ENCODE measurements around the gene GCHFR. TPM values are rescaled to one million over a fixed set of nuclear protein-coding genes. Genes with fewer than 3 reads are reported as not detected.

Gene GCHFR
- total RNA-seq = 1.6 TPM
- long read RNA-seq, partial matches to known transcripts = 0 of 2 reads
- long read RNA-seq, other reads (novel, unspliced or antisense) = 0 of 2 reads

DNA sequence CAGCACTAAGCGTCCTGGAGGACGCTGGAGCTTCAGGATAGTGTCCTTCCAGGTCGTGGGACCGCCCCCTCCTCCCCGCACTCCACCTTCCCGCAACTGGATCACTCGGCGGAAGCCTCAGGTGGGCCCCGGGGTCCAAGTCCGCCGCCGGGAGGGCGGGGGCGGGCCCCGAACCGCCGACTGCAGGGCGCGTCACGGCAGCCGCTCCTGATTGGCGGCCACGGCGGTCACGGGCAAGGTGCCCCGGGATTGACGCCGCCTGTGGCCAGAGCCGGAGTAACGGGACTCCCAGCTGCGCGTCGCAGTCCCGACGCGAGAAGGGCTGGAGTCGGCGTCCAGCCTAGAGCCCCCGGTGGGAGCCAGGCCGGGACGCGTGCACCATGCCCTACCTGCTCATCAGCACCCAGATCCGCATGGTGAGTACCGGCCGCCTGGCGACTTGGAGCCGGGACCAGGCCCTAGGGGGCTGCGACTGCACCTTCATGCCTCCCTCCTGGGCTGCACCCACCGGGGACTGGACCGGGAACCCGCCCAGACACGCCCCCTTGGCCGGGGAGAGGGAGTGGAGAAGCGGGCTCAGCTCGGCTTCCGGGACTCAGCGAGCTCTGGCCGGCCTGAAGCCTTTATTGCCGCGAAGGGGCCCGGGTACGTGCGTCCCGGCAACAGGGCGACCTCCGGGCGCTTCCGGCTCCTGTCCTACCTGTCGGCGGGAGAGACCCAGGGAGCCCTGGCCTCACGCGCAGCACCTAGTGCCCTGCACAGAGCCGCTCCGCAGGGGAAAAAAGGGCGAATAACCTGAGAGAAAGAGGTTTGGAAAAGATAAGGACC is at the start of gene GCHFR:
Gene GCHFR, plus strand, starts transcription at position 268 of the 828 bp plus-strand sequence. Its CDS starts 113 bp downstream, at position 381.
- intact Hi-C loops (cut with DNase I) = loop anchor here (5.0 kb wide), 1 partner anchor 72 kb away; no protein-coding TSS in a partner anchor
- peak; percentile 84 for DNase-seq (ENCODE audit: low spot score)

DNA sequence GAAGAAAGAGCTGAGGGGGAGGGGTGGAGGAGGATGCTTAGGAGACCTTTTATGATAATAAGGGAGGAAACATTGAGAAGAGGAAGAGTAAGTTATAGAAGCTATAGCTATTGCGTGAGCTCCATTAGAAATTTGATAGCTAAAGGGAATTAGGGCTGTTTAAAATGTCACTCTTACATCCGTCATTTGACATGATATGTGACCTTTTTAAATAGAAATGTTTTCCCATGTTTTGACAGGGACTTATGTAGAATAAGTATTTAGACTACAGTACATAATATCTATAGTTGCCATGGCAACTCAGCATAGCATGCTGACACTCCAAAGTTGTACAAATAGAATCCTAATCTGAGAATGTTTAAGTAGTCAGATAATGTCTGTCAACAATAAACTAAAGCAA is 49.7 kb upstream of the GCHFR start:
- intact Hi-C loops (cut with DNase I) = no loop called here
- no peak for DNase-seq (ENCODE audit: low spot score)

DNA sequence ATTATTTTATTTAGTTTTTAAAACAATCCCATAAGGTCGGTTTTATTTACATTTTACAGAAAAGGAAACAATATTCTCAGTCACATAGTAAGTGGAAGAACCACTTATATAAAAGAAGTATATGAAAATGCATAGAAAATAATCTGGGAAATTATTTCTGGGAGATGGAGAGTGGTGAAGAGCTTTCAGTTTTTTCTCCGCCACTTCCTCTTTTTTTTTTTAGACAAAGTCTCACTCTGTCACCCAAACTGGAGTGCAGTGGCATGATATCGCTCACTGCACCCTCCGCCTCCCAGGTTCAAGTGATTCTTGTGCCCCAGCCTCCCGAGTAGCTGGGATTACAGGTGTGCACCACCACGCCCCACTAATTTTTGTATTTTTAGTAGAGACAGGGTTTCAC is 47.7 kb upstream of the GCHFR start:
- intact Hi-C loops (cut with DNase I) = no loop called here

DNA sequence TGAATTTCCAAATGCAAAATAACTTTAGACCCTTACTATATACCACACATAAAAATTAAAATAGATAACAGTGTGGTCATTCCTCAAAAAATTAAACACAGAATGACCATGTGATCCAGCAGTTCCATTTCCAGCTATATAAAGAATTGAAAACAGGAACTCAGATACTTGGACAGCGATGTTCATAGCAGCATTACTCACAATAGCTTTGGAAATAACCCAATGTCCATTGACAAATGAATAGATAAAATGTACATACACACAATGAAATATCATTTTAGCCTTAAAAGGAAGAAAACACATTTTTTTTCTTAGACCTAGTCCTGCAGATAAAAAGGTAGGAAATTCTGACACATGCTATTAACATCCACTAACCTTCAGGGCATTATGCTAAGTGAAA is 42.2 kb upstream of the GCHFR start:
- DNase-seq (ENCODE audit: low spot score) = no peak
- intact Hi-C loops (cut with DNase I) = no loop called here

More for the DNA sequence above, 47.7 kb upstream of the GCHFR start:
- DNase-seq (ENCODE audit: low spot score) = no peak

DNA sequence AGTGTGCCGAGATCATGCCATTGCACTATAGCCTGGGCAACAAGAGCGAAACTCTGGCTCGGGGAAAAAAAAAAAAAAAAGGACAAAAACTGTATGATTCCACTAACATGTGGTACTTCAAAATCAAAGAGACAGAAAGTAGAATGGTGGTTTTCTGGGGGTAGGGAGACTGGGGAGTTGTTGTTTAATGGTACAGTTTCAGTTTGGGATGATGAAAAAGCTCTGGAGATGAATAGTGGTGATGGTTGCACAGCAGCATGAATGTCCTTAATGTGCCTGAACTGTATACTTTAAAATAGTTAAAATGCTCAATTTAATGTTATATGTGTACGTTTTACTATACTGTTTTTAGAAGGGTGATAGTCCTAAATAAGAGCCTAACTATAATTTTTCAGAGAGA is 41.5 kb upstream of the GCHFR start:
- intact Hi-C loops (cut with DNase I) = no loop called here
- no peak for DNase-seq (ENCODE audit: low spot score)

DNA sequence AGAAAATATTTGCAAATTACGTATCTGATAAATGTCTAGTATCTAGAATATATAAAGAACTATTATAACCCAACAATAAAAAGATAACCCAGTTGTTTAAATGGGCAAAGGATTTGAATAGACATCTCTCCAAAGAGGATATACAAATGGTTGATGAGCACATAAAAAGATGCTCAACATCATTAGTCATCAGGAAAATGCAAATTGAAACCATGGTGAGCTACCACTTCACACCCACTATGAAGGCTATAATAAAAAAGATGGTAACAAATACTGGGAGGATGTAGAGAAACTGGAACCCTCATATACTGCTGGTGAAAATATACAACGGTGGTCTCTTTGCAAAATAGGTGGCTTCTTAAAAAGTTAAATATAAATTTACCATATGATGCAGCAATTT is 40.9 kb upstream of the GCHFR start:
- no peak for DNase-seq (ENCODE audit: low spot score)
- intact Hi-C loops (cut with DNase I) = no loop called here

DNA sequence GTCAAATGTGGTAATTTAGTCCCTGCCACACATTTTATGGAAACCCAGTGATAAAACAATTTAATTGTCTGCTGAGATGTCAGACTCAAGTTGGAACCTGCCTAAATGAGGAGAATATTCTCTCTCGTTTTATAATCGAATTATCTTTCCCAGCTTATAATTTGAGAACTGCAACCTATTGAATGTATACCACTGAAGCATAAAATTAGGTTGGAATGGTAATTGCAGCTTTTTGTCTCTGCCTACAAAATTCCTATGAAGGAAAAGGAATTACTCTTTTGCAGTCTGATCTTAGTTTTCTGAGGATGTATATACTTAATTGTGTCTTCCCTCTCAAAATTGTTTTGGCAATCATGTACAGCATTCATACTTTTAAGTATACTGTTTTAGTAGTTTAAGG is 39.9 kb upstream of the GCHFR start:
- intact Hi-C loops (cut with DNase I) = no loop called here

DNA sequence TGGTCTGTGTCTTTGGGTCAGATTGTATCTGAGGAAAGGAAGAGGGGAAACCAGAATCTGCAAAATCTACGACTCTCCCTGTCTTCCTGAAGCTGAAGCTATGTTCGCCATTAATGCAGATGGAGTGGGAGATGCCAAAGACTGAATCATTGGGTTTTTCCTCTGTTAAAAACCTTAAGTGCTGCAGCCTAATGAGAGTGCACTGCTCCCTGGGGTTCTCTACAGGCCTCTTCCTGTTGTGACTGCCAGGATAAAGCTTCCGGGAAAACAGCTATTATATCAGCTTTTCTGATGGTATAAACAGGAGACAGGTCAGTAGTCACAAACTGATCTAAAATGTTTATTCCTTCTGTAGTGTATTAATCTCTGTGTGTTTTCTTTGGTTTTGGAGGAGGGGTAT is 32.8 kb upstream of the GCHFR start:
- no peak for DNase-seq (ENCODE audit: low spot score)

More for the DNA sequence above, 39.9 kb upstream of the GCHFR start:
- DNase-seq (ENCODE audit: low spot score) = no peak

DNA sequence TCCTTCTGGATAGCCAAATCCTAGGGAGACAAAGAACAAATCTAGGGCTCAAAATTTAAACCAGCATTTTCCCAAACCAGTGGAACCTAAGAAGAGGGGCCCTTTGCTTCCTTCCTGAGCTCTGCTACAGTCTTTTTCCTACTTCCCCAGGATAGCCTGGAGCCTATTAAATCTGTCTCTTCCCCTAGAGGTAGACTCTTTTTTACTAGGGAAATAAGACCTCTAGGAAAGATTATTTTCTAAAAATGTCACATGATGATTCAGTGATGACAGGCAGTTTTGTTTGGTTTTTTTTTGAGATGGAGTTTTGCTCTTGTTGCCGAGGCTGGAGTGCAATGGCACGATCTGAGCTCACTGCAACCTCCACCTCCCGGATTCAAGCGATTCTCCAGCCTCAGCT is 27.3 kb upstream of the GCHFR start:
- no peak for DNase-seq (ENCODE audit: low spot score)
- intact Hi-C loops (cut with DNase I) = no loop called here

More for the DNA sequence above, 32.8 kb upstream of the GCHFR start:
- intact Hi-C loops (cut with DNase I) = no loop called here

DNA sequence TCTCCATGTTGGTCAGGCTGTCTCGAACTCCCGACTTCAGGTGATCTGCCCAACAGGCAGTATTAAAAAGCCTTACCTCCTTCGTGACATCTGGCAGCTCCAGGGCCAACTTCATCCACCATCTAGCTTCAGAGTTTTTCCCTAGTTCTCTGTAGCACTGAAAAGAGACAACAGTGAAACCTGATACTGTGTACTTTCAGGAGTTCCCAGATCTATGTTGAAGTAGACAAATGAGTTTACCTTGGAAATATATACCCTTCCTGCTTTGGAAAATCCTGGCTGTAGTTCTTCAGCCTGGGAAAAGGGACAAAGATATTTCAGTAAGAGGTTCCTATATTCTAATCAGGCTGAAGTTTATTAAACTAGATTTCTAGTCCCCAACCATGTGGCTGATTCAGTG is 26.8 kb upstream of the GCHFR start:
- intact Hi-C loops (cut with DNase I) = no loop called here
- DNase-seq (ENCODE audit: low spot score) = no peak

DNA sequence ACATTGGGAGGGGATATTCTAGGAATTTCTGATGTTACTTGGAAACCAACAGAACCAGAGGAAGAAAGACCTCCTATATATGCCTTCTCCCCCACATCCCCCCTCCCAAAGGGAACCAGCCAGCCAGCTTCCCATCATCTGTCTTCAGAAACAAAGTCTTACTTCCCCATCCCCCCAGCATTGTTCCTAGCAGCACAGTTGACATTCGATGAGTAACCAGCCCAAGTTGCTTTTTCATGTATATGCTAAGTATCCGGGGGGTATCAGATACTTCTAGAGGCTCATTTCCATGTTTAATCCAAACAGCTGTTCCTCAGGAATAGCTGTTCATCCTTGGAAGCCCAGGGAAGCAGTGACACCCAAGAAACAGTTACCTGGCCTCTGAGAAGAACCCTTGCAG is 24.8 kb upstream of the GCHFR start:
- intact Hi-C loops (cut with DNase I) = no loop called here

DNA sequence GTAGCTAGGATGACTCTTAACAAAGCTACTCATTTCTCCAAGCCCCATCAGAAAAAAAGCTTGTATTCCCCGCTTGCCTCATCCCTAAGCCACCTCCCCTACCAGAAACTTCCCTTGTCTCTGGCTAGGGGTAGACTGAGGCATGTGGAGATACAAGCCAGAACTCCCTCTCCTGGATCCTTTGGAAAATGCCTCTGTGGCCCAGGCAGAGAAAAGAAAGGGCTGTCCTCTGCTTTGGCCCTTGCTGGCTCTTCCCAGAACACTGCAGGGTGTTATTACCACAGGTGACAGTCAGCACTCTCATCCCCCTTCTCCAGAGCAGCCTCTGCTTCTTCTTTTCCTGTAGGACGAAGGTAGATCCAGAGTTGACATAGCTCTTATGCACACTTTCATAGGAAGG is 24.0 kb upstream of the GCHFR start:
- intact Hi-C loops (cut with DNase I) = no loop called here
- no peak for DNase-seq (ENCODE audit: low spot score)

More for the DNA sequence above, 24.8 kb upstream of the GCHFR start:
- no peak for DNase-seq (ENCODE audit: low spot score)

DNA sequence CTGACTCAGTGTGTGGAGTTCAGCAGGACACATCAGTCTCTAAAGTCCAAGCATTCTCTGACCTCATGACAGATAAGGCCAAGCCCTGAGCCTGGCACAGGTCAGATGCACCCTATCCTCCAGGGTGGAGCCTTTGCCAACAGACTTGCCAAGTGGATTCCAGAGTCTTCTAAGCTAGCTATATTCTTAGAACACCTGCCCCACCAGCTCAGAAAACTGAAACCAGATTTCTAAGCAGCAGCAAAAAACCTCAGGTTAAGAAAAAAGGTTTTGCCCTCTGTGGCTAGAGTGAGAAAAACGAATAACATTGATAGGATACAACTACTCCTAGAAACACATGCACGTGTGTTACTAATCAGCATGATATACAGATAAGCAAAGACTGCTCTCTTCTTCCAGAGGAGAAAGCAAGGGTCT is 20.4 kb upstream of the GCHFR start:
- intact Hi-C loops (cut with DNase I) = no loop called here
- no peak for DNase-seq (ENCODE audit: low spot score)

DNA sequence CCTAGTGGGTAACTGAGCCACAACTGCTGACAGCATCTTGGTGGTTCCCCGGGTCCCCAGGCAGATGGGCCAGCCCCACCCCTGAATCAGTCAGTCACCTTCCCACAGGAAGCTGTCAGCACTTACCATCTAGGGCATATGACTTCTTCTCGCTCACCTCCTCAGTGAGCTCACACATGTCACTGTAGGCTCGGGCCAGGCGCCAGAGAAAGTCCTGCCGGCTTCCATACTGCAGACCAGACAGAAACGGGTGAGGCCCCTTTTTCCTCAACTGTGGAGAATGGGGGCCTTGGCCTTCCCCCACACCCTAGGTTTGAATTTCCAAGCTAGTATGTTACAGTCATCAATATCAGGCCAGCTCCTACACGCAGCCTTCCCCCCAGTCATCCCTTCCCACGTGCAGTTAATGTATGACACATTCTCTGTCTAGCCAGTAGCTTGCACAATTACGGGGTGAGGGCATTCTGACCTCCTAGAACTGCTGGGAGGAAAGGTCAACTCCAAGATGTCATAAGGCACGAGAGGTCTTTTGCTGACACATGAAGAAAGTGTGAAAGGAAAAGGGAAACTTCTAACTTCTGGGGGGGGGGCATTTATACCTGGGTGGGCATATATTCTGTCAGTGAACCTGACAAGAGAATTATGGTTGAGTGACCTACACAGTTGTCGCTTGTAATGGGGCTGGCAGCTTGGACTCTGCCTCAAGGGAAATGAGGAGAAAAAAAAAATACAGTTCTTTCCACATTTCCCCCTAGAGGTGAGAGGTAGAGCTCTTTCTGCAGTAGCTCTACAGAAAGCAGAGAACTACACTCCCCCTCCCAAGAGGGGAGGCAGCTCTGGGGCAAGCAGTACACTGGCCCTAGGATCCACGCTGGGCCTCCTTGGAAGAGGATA is 19.7 kb upstream of the GCHFR start:
- intact Hi-C loops (cut with DNase I) = no loop called here
- DNase-seq (ENCODE audit: low spot score) = no peak

DNA sequence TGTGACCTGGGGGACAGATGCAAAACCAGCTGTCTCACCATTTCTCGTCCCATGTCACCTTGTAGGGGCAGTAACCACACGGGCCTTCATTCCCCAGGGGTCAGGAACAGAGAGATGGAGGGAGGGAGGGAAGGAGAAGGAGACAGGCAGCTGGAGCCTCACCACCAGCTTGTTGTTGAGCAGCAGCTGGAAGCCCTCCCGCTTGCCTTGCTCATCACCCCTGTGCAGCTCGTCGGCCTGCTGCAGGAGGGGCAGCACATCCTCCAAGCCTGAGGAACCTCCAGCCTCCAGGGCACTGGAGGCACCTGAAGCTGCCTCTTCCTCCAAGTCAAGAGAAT is 19.1 kb upstream of the GCHFR start:
- intact Hi-C loops (cut with DNase I) = no loop called here

DNA sequence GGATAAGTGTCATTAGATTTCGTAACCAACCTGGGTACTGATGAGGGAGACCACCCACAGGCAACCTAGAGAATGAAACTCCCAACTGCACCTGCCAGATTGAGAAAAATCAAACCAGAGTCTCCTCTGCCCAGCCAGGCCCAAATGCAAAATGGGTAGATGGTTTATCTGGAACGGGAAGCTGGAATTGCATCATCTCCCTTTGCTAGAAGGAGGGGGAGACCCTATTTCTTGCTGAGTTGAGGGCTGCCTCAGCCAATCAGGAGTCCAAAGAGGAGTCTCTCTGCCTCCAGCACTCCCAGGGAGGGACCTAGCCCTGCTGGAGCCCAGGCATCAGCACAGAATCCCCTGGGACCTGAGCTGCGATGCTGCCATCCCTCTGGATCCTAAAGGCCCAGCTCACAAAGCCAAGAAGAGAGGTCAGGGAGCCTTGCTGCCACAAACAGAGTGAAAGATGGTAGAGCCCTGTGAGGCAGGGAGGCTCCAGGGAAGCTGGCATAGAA is 16.9 kb upstream of the GCHFR start:
- intact Hi-C loops (cut with DNase I) = no loop called here
- DNase-seq (ENCODE audit: low spot score) = no peak

More for the DNA sequence above, 19.1 kb upstream of the GCHFR start:
- DNase-seq (ENCODE audit: low spot score) = no peak

DNA sequence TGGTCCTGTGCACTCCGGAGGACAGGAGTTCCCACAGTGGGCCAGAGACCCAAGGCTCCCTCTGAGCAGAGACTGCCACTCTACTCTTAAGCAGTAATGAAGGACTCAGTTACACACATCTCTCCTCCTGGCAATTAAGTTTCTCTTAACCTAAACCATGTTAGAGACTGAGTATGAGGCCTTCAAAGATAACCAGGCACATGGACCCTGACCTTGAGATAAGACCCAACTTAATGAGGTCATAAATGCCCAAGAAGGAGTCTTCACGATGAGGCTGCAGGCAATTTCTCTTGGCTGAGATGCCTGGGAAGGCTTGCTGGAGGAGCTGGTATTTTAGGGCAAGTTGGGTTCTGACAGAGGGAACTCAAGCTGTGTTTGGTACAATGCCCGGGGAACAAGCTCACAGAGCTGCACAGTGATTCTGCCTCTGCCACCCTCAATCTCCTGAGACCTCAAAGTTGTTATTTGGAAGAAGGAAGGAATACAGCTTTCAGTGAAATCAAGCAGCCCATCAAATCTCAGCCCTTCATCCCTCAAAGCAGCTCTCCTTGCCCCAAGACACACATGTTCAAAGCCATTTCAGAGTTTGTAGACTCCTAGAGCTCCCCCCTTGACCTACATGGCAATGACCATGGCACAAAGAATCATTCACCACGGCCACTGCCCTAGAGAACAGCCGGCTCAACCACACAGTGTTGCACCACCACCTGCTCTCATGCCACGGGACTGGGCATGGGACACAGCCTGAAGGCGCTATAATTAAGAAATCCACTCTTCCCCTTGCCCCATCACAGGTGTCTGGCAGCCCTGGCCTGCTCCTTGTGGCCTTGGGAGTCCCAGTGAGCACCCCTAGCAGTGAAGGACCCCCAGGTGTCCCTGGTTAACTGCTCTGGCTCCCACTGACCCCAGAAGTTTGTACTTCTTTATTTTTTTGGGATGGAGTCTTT is 15.9 kb upstream of the GCHFR start:
- intact Hi-C loops (cut with DNase I) = no loop called here
- DNase-seq (ENCODE audit: low spot score) = no peak

DNA sequence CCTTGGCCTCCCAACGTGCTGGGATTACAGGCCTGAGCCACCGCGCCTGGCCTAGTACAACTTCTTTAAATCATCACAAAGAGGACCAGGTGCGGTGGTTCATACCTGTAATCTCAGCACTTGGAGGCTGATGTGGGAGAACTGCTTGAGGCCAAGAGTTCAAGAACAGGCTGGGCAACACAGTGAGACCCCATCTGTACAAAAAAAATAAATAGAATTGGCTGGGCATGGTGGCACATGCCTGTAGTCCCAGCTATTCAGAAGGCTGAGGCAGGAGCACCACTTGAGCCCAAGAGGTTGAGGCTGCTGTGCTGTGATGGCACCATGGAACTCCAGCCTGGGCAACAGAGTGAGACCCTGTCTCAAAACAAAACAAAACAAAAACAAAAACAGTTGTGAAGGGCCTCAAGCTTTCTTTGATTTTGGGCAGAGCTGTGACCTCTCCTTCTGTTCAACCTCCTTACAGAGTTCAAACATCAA is 14.7 kb upstream of the GCHFR start:
- intact Hi-C loops (cut with DNase I) = no loop called here

DNA sequence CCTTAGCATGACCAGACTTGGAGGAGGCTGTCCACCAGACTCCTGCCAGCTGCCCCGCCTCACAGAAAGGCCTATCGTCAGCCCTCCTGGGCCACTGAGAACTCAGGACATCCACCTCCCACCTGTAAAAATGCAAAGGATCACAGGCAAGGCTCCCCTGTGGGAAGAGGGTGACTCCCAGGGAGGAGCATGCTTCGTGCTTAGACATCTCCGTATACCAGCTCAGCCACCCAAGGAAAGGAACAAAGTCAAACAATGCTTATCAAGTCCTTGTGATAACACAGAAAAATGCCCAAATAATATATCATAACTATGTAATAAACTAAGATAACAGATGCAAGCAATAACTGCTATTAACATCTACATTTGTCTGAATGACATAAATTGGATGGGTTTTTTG is 13.0 kb upstream of the GCHFR start:
- intact Hi-C loops (cut with DNase I) = loop anchor here (5.0 to 10.0 kb wide), 3 partner anchors 54 to 156 kb away; partner anchors contain the start of genes KNL1, RAD51 and VPS18
- no peak for DNase-seq (ENCODE audit: low spot score)

More for the DNA sequence above, 14.7 kb upstream of the GCHFR start:
- no peak for DNase-seq (ENCODE audit: low spot score)

All from cardiac septum (tissue), 1 donor.